CD4-positive, alpha-beta T cell (primary cell): ENCODE measurements around the gene RASA2. TPM values are rescaled to one million over a fixed set of nuclear protein-coding genes. Genes with fewer than 3 reads are reported as not detected.

Experiments
- ATAC-seq: fragments of 200-7000 bp; cut with Tn5 transposase; one replicate; pipeline ENCODE4 v1.10.0; 2022; ENCODE audit warnings: mild to moderate bottlenecking; ENCODE audit not compliant: poor library complexity
- CTCF ChIA-PET: fragments of 350-600 bp; sonication (Branson Sonifier 250); formaldehyde crosslinking; loops from one replicate; lab custom pipeline; 2021; ENCODE audit warnings: antibody characterized with exemption, inconsistent platforms; lab: Charles Lee
- POLR2A ChIA-PET: fragments of 350-600 bp; sonication (Branson Sonifier 250); formaldehyde crosslinking; loops from one replicate; lab custom pipeline; 2021; ENCODE audit warnings: antibody characterized with exemption, inconsistent platforms; lab: Charles Lee
- DNase-seq, 14 experiments: peaks; one replicate each; pipeline ENCODE4 v3.0.0-alpha.2; 2013 to 2020; ENCODE audit warnings: mixed read lengths in 2 of 14
- H3K27ac ChIP-seq, 2 donors: one replicate each; pipeline versions ENCODE4 v1.5.1 to v1.7.0; 2013; ENCODE audit warnings: low read length in 2 of 2, low read depth in 1 of 2, mild to moderate bottlenecking in 1 of 2
- H3K27me3 ChIP-seq, 2 experiments: 1 replicate in 1 of 2; 2 replicates in 1 of 2; pipeline versions ENCODE4 v1.6.1 to v1.7.0; 2013; ENCODE audit warnings: low read length in 2 of 2, control low read depth in 1 of 2, mild to moderate bottlenecking in 1 of 2, moderate library complexity in 1 of 2; ENCODE audit not compliant: insufficient read depth in 2 of 2, control insufficient read depth in 1 of 2
- H3K36me3 ChIP-seq: one replicate; pipeline ENCODE4 v1.6.1; 2013; ENCODE audit warnings: low read length, control low read depth; ENCODE audit not compliant: insufficient read depth
- H3K4me1 ChIP-seq: one replicate; pipeline ENCODE4 v1.6.1; 2013; ENCODE audit warnings: low read length, control low read depth; ENCODE audit not compliant: insufficient read depth
- H3K4me3 ChIP-seq: one replicate; pipeline ENCODE4 v1.5.1; 2013; ENCODE audit warnings: mild to moderate bottlenecking, low read length, moderate library complexity
- H3K9me3 ChIP-seq, 2 experiments: 1 replicate in 1 of 2; 2 replicates in 1 of 2; pipeline versions ENCODE4 v1.6.1 to v1.7.0; 2013; ENCODE audit warnings: low read length in 2 of 2, mild to moderate bottlenecking in 2 of 2, control low read depth in 1 of 2, moderate library complexity in 1 of 2; ENCODE audit not compliant: control insufficient read depth in 1 of 2, insufficient read depth in 1 of 2
- H3K27ac Mint-ChIP-seq: one replicate; pipeline ENCODE4 v1.8.0; 2020; ENCODE audit warnings: mixed read lengths
- H3K27me3 Mint-ChIP-seq: one replicate; pipeline ENCODE4 v1.8.0; 2021; ENCODE audit warnings: mixed read lengths
- H3K36me3 Mint-ChIP-seq: one replicate; pipeline ENCODE4 v1.8.0; 2021; ENCODE audit warnings: low read depth, mixed read lengths
- H3K4me1 Mint-ChIP-seq: one replicate; pipeline ENCODE4 v1.8.0; 2021; ENCODE audit warnings: low read depth, mixed read lengths
- H3K4me3 Mint-ChIP-seq: one replicate; pipeline ENCODE4 v1.8.0; 2020; ENCODE audit warnings: mild to moderate bottlenecking, mixed read lengths
- H3K9me3 Mint-ChIP-seq: one replicate; pipeline ENCODE4 v1.8.0; 2020; ENCODE audit warnings: mixed read lengths
- intact Hi-C, 2 experiments: fragments of 100-400 bp; cut with DNase I in 1 of 2; cut with micrococcal nuclease in 1 of 2; formaldehyde crosslinking; loops; one replicate each; pipeline versions ENCODE4 v1.15.1 to v1.9.0; 2023 to 2025; cut with DNase I, micrococcal nuclease
- total RNA-seq, 174 experiments: library from RNA in 2 of 174; stranded (reverse) in 2 of 174; gene quantifications; one replicate each; pipeline ENCODE4 v1.2.3 and lab custom pipeline; 2021 to 2026
- TF ChIP-seq, protein P1 (sequence below): fragments of 200-600 bp; IDR thresholded peaks from one replicate; pipeline ENCODE4 v1.8.0; 2022; ENCODE audit warnings: antibody characterized with exemption, mild to moderate bottlenecking

Gene RASA2
- total RNA-seq, 2 experiments from 2014 or later = 96.1 to 96.4 TPM

DNA sequence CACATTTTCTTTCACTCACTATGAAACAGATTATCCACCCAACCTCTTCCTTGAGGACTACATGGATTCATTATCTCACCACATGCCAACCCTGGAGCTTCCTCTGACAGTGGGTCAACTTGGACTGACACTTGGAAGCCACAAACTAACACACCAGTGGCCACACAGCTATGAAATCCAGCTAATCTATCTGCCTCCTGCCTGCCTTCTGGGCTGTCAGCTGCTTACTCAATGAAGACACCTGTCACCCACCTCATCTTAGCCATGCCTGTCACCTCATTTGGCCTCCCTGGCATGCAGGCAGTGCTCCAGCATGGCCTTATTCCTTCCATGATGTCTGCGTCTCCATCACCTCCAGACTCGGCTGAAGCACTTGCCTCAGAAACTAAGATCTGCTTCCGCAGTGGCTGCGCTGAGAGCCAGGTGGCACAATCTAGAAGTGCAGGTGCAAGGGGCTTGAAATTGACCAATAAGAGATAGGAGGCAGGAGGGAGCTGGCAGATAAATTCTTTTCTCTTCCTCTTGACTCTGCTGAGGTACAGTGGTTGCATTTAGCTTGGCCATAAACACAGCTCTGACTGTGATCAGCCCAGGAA is 146.1 kb downstream of the RASA2 start:
- no peaks in the 10 kb centered on the region for H3K27me3 ChIP-seq
- no peak for DNase-seq
- CTCF ChIA-PET = interaction anchor here (0.9 kb wide), 1 partner anchor 634 kb away, joined by 3 read pairs; no protein-coding TSS in a partner anchor

DNA sequence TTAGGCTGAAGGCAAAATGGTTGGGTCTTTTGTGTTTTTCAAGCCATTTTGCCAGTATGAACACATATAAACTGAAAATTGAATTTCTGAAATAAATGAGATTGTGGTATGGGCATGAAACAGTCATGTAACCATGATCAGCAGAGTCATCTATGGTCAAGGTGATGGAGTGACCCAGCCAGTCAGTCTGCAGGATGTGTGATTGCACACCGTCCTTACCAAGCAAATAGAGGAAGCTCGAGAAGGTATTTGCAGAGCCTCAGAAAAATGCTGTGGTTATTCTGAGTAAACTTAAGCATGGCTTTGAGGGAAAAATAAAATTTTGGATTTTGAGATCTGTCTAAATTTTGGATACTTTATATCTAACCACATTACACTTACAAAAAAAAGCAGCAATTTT is 155.4 kb downstream of the RASA2 start:
- Histone ChIP-seq H3K27me3 (no peaks in the 10 kb centered on the region), H3K36me3 (no peaks in the 10 kb centered on the region), H3K9me3 (no peaks in the 10 kb centered on the region), H3K4me1 (peaks cover 3% of the 10 kb centered on the region), H3K27ac (no peak overlapping the region), H3K4me3 (no peak overlapping the region)
- CTCF ChIA-PET = no interaction called here
- H3K36me3 Mint-ChIP-seq = no peaks in the 10 kb centered on the region
- no peak overlapping the region for H3K4me3 Mint-ChIP-seq
- DNase-seq (no peak), ATAC-seq (no peak)
- POLR2A ChIA-PET = interaction anchor here (0.6 kb wide), 1 partner anchor 68 kb away, joined by 3 read pairs; no protein-coding TSS in a partner anchor
- no peak overlapping the region for H3K27ac Mint-ChIP-seq
- H3K9me3 Mint-ChIP-seq = no peaks in the 10 kb centered on the region
- no peaks in the 10 kb centered on the region for H3K4me1 Mint-ChIP-seq
- TF ChIP-seq, protein P1, sequence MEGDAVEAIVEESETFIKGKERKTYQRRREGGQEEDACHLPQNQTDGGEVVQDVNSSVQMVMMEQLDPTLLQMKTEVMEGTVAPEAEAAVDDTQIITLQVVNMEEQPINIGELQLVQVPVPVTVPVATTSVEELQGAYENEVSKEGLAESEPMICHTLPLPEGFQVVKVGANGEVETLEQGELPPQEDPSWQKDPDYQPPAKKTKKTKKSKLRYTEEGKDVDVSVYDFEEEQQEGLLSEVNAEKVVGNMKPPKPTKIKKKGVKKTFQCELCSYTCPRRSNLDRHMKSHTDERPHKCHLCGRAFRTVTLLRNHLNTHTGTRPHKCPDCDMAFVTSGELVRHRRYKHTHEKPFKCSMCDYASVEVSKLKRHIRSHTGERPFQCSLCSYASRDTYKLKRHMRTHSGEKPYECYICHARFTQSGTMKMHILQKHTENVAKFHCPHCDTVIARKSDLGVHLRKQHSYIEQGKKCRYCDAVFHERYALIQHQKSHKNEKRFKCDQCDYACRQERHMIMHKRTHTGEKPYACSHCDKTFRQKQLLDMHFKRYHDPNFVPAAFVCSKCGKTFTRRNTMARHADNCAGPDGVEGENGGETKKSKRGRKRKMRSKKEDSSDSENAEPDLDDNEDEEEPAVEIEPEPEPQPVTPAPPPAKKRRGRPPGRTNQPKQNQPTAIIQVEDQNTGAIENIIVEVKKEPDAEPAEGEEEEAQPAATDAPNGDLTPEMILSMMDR = no peak
- intact Hi-C loops = loop anchor here in 1 of 2 experiments (10.0 kb wide), 1 partner anchor 287 kb away; no protein-coding TSS in a partner anchor
- H3K27me3 Mint-ChIP-seq = no peaks in the 10 kb centered on the region

More for the DNA sequence above, 146.1 kb downstream of the RASA2 start:
- POLR2A ChIA-PET = no interaction called here
- intact Hi-C loops = no loop called here
- TF ChIP-seq, protein P1 = no peak
- peaks cover 0 to 4% of the 10 kb centered on the region in 2 experiments for H3K9me3 ChIP-seq
- no peak overlapping the region for H3K27ac ChIP-seq
- H3K27ac Mint-ChIP-seq = no peak overlapping the region
- H3K4me1 Mint-ChIP-seq = no peaks in the 10 kb centered on the region
- no peaks in the 10 kb centered on the region for H3K36me3 ChIP-seq
- no peaks in the 10 kb centered on the region for H3K27me3 Mint-ChIP-seq
- ATAC-seq = no peak
- H3K4me3 Mint-ChIP-seq = no peak overlapping the region
- no peaks in the 10 kb centered on the region for H3K36me3 Mint-ChIP-seq
- H3K9me3 Mint-ChIP-seq = no peaks in the 10 kb centered on the region
- no peak overlapping the region for H3K4me3 ChIP-seq
- H3K4me1 ChIP-seq = no peaks in the 10 kb centered on the region

DNA sequence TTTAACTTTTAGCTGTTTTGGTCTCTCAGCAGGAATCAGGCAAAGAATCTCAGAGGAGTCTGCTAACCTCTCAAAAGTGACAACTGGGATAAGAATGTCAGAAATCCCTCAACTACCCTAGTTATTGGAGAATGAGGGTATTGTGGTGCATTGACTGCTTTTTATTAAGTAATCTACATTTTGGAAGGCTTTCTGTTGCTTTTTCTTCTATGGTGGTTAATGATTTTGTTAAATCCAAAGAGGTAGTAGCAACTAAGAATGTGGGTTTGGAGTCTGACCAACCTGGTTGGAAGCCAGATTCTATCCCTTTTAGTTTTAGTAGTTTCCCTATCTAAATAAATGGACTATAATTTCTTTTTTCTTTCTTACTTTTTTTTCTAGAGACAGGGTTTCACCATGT is 156.6 kb downstream of the RASA2 start:
- H3K4me1 Mint-ChIP-seq = no peaks in the 10 kb centered on the region
- no peaks in the 10 kb centered on the region for H3K9me3 ChIP-seq
- no peaks in the 10 kb centered on the region for H3K27me3 ChIP-seq
- H3K9me3 Mint-ChIP-seq = no peaks in the 10 kb centered on the region
- ATAC-seq (no peak), DNase-seq (no peak)
- H3K36me3 Mint-ChIP-seq = no peaks in the 10 kb centered on the region
- H3K36me3 ChIP-seq = no peaks in the 10 kb centered on the region
- intact Hi-C loops = loop anchor here in 1 of 2 experiments (10.0 kb wide), 1 partner anchor 289 kb away; no protein-coding TSS in a partner anchor
- H3K4me3 Mint-ChIP-seq = no peak overlapping the region
- ChIA-PET CTCF (no interaction called here), POLR2A (no interaction called here)
- peaks cover 3% of the 10 kb centered on the region for H3K4me1 ChIP-seq
- TF ChIP-seq, protein P1 = no peak
- no peaks in the 10 kb centered on the region for H3K27me3 Mint-ChIP-seq
- H3K4me3 ChIP-seq = no peak overlapping the region
- H3K27ac ChIP-seq = no peak overlapping the region
- H3K27ac Mint-ChIP-seq = no peak overlapping the region
